Brain microvascular endothelial cell (primary cell): ENCODE data around the gene SNAPIN.

Experiments used
- DNase-seq: peaks from one replicate; pipeline ENCODE4 v3.0.0-alpha.2; 2020
- H3K27ac ChIP-seq: fragments of 250-450 bp; sonication (Bioruptor Pico); 2 replicates; pipeline ENCODE4 v1.5.1; 2020; ENCODE audit warnings: mild to moderate bottlenecking, moderate library complexity
- H3K27me3 ChIP-seq: fragments of 250-450 bp; sonication (Bioruptor Pico); replicated peaks from 2 replicates; pipeline ENCODE4 v1.5.1; 2020; ENCODE audit warnings: mild to moderate bottlenecking
- H3K36me3 ChIP-seq: fragments of 250-450 bp; sonication (Bioruptor Pico); replicated peaks from 2 replicates; pipeline ENCODE4 v1.5.1; 2020; ENCODE audit warnings: mild to moderate bottlenecking
- H3K4me3 ChIP-seq: 2 replicates; pipeline ENCODE4 v1.5.1; 2011; ENCODE audit warnings: low read depth, mild to moderate bottlenecking, control low read depth, low read length, moderate library complexity
- in situ Hi-C: cut with HindIII; loops from 2 replicates; pipeline ENCODE4 v1.10.0; 2017; ENCODE audit warnings: low sequenced_read_pairs, low pct_ligation_motif_present
- TF ChIP-seq, protein P1 (sequence below): IDR thresholded peaks from 2 replicates; pipeline ENCODE4 v1.5.1; 2011; ENCODE audit warnings: low read depth, mild to moderate bottlenecking, moderate library complexity, low read length, control low read depth, inconsistent platforms; ENCODE audit errors: missing control alignments

Gene SNAPIN

GRCh38 chr1:153696741-153697140 is 38.2 kb downstream of the SNAPIN start:
- TF ChIP-seq, protein P1, sequence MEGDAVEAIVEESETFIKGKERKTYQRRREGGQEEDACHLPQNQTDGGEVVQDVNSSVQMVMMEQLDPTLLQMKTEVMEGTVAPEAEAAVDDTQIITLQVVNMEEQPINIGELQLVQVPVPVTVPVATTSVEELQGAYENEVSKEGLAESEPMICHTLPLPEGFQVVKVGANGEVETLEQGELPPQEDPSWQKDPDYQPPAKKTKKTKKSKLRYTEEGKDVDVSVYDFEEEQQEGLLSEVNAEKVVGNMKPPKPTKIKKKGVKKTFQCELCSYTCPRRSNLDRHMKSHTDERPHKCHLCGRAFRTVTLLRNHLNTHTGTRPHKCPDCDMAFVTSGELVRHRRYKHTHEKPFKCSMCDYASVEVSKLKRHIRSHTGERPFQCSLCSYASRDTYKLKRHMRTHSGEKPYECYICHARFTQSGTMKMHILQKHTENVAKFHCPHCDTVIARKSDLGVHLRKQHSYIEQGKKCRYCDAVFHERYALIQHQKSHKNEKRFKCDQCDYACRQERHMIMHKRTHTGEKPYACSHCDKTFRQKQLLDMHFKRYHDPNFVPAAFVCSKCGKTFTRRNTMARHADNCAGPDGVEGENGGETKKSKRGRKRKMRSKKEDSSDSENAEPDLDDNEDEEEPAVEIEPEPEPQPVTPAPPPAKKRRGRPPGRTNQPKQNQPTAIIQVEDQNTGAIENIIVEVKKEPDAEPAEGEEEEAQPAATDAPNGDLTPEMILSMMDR, result no peak
- no peaks in the 10 kb centered on the region for H3K27me3 ChIP-seq
- in situ Hi-C loops, result no loop called here
- H3K4me3 ChIP-seq, result no peak overlapping the region
- H3K27ac ChIP-seq, result no peak overlapping the region
- no peaks in the 10 kb centered on the region for H3K36me3 ChIP-seq
- no peak for DNase-seq

DNA sequence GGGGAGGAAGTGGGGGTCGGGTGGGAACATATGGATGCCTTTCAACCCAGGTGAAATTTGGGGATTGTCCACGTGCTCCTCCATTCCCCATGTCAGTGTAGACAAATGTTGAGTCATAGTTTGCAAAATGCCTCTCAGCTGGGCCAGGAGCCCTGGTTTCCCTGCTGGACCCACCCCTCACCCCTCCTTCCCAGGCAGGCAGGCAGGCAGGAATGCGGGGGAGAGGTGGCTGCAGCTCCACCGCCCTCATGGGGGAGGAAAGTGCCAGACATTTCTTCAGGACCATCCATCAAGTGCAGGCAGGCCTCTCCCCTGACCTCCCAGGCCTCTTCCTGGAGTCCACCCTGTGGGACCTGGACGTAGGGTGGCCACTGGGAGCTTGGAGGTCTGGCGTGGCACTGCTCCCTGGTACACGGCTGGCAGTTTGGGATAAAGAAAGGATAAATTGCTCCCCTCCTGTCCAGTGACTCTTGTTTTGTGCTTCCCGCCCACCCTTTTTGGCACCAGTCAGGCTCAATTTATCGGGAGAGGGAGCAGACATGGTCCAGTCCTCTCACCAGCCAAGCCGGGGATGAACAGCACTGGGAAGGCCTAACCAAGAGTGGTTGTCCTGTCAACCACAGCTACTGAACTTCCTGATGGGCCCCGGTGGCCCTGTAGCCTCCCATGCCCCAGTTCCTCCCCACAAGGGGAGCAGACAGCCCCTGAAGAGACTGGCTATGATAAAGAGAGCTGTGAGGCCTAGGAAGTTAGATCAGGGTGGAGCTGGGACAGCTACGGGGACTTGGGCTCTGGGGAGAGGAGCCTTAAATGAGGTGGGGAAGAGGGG is 38.9 kb downstream of the SNAPIN start:
- Histone ChIP-seq H3K4me3 (no peak overlapping the region), H3K36me3 (no peaks in the 10 kb centered on the region), H3K27ac (no peak overlapping the region), H3K27me3 (no peaks in the 10 kb centered on the region)
- no peak for DNase-seq
- in situ Hi-C loops, result no loop called here
- TF ChIP-seq, protein P1, result no peak

DNA sequence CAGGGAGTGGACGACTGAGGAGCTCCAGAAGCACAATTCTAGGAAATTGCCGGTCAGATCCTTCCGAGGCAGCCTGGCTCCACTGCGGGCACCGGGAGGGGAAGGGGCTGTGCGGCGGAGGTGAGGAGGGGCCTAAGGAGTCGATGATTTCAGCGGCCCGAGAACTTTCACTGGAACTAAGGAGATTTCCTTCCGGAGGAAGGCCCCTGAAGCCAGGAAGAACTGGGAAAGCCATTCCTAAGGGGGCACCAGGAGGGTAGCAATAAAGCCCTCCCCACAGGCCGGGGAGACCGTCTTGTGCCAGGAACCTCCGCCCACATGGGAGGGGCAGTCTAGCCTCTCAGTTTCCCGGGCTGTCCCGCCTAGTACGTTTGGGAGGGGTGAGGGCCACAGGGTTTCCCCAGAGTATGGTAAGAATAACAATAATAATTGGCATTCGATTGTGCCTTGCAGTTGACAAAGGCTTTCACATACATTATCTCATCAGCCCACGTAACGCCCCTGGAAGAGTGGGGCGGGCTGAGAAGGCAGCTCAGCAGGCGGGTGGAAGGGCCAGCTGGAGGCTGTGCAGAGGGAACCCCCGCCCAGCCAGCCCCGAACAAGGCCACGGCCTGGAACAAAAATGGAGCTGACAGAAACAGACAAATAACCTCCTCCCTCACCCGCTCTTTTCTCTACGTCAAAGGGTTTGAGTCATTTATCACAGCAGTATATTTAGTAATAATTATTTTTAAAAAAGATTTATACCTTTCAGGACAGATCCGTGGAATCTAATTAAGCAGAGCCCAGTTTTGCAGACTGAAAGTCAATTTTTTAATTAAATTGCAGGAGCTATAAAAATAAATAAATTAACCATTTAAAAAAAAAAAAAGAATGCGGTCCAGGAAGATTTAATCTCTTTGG is 39.8 kb downstream of the SNAPIN start:
- in situ Hi-C loops, result no loop called here
- H3K27ac ChIP-seq, result no peak overlapping the region

GRCh38 chr1:153698923-153699714 is 40.6 kb downstream of the SNAPIN start:
- Histone ChIP-seq H3K27ac (no peak overlapping the region), H3K36me3 (no peaks in the 10 kb centered on the region), H3K27me3 (no peaks in the 10 kb centered on the region), H3K4me3 (no peak overlapping the region)
- TF ChIP-seq, protein P1, result no peak
- in situ Hi-C loops, result no loop called here
- peak; percentile 16 for DNase-seq

More for the DNA sequence above, 39.8 kb downstream of the SNAPIN start:
- H3K36me3 ChIP-seq, result no peaks in the 10 kb centered on the region
- TF ChIP-seq, protein P1, result no peak
- no peak for DNase-seq
- H3K4me3 ChIP-seq, result peak overlapping the region; percentile 3
- H3K27me3 ChIP-seq, result no peaks in the 10 kb centered on the region

DNA sequence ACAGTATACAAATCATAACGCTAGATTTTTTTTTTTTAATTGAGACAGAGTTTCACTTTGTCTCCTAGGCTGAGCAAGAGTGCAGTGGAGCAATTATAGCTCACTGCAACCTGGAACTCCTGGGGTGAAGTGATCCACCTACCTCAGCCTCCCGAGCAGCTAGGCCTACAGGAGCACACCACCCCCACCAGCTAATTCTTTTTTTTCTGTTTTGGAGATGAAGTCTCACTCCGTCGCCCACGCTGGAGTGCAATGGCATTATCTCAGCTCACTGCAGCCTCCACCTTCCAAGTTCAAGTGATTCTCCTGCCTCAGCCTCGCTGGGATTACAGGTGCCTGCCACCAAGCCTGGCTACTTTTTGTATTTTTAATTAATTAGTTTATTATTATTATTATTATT is 41.3 kb downstream of the SNAPIN start:
- no peak overlapping the region for H3K4me3 ChIP-seq
- TF ChIP-seq, protein P1, result no peak
- in situ Hi-C loops, result no loop called here
- H3K36me3 ChIP-seq, result no peaks in the 10 kb centered on the region
- DNase-seq, result no peak
- H3K27ac ChIP-seq, result no peak overlapping the region
- H3K27me3 ChIP-seq, result no peaks in the 10 kb centered on the region
